HG03095 (cell line): ENCODE results near the gene ZYX.
"Not testable (repeated sequence)": the region's sequence is repeated elsewhere in the genome, so short reads cannot be mapped to it uniquely, and the experiment has no call there.

Experiments
- ATAC-seq: cut with Tn5 transposase; IDR thresholded peaks from one replicate; pipeline ENCODE4 v1.9.1; 2021; ENCODE audit warnings: moderate library complexity; ENCODE audit not compliant: unreplicated experiment

The ZYX gene

GRCh38 chr7:143396625-143397556 lies 15.7 kb downstream of the ZYX start:
- ATAC-seq = no peak

DNA sequence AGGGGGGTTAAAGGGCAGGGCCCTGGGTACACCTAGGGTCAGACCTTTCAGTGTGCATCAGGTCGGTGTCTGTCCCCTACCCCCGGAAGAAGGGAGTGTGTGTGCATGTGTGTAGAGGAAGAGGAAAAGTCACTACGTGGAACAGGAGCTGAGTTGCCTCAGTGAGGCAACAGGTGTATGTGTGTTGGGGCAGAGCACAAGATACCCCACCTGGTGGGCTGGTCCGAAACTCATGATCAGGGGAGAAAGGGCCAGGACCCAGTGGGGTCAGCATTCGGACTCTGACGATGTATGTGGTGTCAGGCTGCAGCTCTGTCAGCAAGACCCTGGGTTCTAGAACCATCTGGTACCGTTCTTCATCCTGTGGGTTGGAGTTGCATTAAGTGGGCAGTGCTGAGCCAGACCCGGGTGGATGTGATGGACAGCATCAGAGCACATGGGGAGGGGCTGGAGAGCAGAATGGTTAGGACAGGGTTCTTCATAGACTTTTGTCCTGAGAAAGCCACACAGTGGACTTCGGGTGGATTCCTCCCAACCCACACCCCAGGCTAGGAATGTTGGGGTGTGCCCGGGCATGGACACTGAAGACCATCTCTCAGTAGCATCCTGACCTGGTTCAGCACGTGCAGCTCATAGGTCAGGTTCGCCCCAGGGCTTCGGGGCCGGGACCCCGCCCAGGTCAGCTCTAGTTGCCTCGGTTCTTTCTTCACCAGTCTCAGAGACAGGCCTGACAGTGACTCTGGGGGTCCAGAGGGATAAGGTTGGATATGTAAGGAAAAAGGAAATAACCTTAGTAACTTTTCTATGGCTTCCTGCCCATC lies 16.8 kb downstream of the ZYX start:
- no peak for ATAC-seq

DNA sequence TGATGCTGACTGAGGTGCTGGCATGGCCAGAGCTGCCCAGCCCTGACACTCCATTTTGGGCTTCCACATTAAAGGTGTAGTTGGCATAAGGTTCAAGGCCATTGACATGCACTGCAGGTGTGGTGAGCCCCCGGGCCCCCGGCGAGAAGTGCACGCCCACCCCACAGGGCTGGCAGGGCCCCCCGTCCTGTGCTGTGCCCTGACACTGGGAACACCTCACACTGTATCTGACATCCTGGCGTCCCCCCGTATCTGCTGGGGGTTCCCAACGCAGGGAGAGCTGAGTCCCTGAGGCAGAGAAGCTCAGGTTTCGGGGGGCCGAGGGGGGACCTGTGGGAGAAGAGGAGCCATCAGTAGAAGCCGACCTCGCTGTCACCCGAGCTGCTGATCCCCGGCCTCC lies 17.5 kb downstream of the ZYX start:
- no peak for ATAC-seq

DNA sequence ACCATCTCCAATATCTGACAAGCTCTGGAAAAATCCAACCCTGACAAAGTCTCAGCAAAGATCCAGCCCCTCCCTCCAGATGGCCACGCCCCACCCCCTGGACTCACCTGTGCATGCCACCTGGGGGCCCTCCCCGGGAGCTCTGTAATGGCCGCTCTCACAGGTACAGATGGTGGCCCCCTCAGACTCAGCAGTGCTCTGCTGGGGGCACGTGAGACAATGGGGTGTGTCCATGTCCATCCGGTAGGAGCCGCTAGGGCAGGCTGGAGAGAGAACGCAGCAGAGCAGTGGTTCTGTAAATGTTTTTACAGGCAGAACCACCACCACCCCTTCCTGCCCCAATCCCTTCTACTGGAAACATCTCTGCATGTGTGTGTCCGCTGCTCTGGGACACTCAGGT lies 18.0 kb downstream of the ZYX start:
- no peak for ATAC-seq

- no peak for ATAC-seq
Observed at GRCh38 chr7:143399642-143400041, 18.5 kb downstream of the ZYX start.

DNA sequence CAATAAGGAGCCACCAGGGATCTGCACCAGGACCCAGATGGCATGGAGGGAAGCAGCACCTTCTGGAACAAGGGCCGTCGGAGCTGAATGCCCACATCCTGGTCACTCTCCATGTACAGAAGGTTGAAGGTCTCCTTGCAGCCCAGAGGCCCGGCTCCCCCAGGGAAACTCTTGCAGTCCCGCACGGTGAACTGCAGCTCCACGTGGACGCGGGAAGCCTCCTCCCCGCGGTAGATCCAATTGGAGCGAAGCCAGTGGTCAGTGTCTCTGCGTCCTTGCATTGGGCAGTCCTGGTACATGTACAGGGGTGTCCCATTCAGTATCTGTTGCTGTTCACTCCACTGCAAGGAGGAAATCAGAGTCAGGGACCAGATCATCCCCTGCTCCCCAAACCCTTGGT lies 20.1 kb downstream of the ZYX start:
- no peak for ATAC-seq

GRCh38 chr7:143402233-143402632 lies 21.1 kb downstream of the ZYX start:
- ATAC-seq = not testable (repeated sequence)

DNA sequence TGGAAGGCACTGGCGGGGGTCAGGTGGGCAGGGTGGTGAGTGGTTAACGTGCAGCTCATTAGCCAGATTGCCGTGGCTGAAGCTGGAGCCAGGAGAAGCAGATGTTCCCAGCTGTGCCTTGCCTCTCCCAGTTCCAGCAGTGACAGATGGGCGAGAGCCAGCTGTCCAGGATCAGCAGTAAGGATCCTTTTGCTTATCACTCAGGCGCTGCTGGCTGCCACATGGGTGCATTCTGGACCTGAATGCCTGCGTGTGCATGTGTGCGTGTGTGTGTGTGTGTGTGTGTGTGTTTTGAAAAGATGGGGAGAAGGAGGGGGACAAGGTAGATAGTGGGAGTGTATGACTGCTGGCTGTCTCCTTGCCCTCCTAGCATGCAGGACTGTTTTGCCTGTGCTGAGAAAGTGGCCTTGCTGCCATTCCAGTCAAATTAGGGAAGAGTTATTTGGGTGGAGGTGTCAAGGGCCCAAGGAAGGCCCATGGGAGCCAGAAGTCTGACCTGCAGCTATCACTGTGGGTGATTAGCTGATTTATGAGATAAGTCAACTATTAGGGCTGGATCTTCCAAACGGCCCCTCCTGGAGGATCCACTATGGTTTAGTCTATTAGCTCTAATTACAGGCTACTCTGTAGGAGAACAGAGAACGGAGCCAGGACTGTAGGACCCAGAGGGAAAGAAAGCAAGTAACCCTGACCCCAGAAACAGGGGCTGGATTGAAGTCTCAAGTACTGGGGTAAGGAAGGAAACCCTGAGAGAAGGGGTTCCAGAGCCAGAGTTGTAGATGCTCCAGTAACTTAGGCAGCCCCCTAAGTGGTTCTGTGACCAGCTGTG lies 24.2 kb downstream of the ZYX start:
- ATAC-seq = no peak

- no peak for ATAC-seq
Observed at GRCh38 chr7:143406002-143406357, 24.8 kb downstream of the ZYX start.

GRCh38 chr7:143407287-143408251 lies 26.4 kb downstream of the ZYX start:
- no peak for ATAC-seq

DNA sequence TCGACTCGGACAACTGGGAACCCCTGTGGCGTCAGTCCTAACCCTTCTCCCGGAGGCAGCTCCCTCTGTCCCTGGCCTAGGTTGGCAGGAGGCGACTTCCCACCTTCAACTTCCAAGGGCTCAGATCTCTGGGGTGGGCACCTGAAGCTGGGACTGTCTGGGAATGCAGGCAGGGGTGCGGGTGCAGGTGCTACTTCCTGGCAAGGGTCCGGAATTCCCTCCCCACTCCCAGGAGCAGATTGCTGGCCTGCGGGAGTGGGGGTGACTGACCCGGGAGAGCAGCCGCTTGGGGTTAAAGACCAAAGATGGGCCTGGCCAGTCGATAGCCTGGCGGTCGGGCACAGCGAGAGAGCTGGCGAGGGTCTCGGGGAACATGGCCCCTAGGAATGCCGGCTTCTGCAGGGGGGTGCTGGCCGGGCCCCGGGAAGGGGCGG lies 27.1 kb downstream of the ZYX start:
- ATAC-seq = no peak

GRCh38 chr7:143408686-143409561 lies 27.8 kb downstream of the ZYX start, which contains the start of gene EPHA1:
Gene EPHA1 (minus strand): TSS chr7:143408856. CDS start chr7:143408805, 51 bp downstream.
- no peak for ATAC-seq

DNA sequence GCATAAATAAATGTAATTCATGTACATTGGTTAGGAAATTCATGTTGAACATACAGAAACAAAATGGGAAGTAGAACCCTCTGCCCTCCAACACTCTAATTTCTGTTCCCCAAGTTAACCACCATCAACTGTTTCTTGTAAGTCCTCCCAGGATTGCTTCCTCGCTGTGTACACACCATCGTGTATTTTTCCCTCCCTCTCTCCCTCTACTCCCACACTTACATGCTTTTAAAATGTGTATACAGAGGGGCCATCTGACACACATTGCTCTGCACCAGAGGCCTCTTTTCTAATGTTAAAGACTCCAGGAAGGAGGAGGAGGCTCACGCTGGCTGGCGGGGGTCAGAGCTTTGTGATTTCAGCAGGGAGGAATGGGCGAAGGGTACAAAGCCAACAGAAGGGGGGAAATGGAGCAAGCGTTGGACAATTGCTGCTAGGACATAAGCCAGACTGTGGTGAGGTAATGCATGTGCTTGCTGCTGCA lies 29.4 kb downstream of the ZYX start:
- ATAC-seq = no peak

GRCh38 chr7:143411976-143412708 lies 31.0 kb downstream of the ZYX start:
- no peak for ATAC-seq

- no peak for ATAC-seq
Observed at GRCh38 chr7:143413123-143413522, 32.0 kb downstream of the ZYX start.

DNA sequence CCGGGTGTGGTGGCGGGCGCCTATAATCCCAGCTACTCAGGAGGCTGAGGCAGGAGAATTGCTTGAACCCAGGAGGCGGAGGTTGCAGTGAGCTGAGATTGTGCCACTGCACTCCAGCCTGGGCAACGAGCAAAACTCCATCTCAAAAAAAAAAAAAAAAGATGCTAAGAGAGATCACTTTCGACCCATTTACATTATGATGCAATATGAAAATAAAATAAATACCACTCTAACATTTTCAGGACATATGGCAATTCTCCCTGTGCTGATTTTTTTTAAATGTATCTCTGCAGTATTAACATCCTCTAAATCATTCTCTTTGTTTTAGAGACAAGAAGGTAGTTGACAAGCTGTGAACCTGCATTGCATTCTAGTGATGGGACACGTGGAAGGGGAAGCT lies 34.1 kb downstream of the ZYX start:
- not testable (repeated sequence) for ATAC-seq

DNA sequence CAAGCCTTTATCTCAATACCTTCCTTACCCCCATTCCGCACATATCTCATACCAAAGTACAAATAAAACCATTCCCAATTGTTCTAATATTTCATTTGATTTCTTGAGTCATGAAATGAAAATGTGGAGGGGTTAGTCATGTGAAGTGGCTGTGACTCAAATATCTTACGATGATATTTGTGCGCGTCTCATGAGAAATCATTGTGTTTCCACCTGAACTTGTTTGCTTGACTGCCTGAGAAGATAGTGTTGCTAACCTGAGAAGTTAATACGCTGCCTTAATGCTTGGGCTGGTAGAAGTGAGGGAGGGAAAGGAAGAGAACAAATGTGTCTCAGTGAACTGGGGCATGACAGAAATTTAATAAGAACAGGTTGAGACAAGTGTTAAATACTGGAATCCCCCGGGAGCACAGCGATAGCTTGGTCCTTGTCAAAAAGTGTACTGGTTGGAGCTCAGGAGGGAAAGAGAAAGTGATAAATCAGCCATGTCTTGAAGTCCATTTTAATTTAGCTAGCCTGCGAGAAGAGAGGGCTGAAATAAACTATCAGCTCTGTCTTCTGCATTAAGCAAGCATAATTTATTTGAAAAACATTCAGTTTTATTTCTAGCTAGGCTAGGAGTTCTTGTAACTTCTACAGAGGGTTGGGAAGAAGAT lies 34.7 kb downstream of the ZYX start:
- ATAC-seq = no peak
